GM12878 (cell line): Measurements from ENCODE around the gene SEPTIN5. TPM values are rescaled to one million over a fixed set of nuclear protein-coding genes. Genes with fewer than 3 reads are reported as not detected.

Experiments used
- ATAC-seq: fragments of 200-7000 bp; cut with Tn5 transposase; 3 replicates; pipeline ENCODE4 v1.9.1; 2020; ENCODE audit warnings: mild to moderate bottlenecking, moderate library complexity
- BruUV-seq: library from RNA; stranded (reverse); fragments of 400-500 nt; replicated peaks from 2 replicates; lab custom pipeline; 2021; lab: Mats Ljungman, UMichigan
- CTCF ChIA-PET: fragments of 300-600 bp; sonication (Branson Sonifier 250); formaldehyde crosslinking; extraction: SDS; loops from one replicate; lab custom pipeline; 2021; ENCODE audit warnings: inconsistent platforms; lab: Yijun Ruan, JAX
- POLR2A ChIA-PET: fragments of 350-600 bp; formaldehyde crosslinking; extraction: SDS; loops from one replicate; lab custom pipeline; 2021; ENCODE audit warnings: inconsistent platforms; lab: Charles Lee
- RAD21 ChIA-PET: fragments of 300-600 bp; sonication (Branson Sonifier 250); formaldehyde crosslinking; loops from one replicate; lab custom pipeline; 2023; ENCODE audit warnings: antibody characterized with exemption; ENCODE audit not compliant: unreplicated experiment; lab: Charles Lee
- SMC1A ChIA-PET: fragments of 300-600 bp; sonication (Branson Sonifier 250); formaldehyde crosslinking; loops from one replicate; lab custom pipeline; 2023; ENCODE audit not compliant: unreplicated experiment, uncharacterized antibody; lab: Charles Lee
- DNase-seq: peaks from one replicate; pipeline ENCODE4 v3.0.0-alpha.2; 2011; ENCODE audit warnings: low read depth, low spot score
- FAIRE-seq: peaks from 3 replicates; lab custom pipeline; 2011; peaks lifted over from hg19 to GRCh38; lab: Jason Lieb, UNC
- H2AFZ ChIP-seq: 2 replicates; pipeline ENCODE4 v1.6.0; 2011; ENCODE audit warnings: low read depth, low read length, control low read depth; ENCODE audit not compliant: control insufficient read depth
- H3K27ac ChIP-seq: 2 replicates; pipeline ENCODE4 v1.5.1; 2011; ENCODE audit warnings: control low read depth; ENCODE audit not compliant: control insufficient read depth, insufficient read depth
- H3K27me3 ChIP-seq, 2 experiments: replicated peaks in 1 of 2; 2 replicates each; pipeline versions ENCODE4 v1.6.0 to v1.6.1; 2011; ENCODE audit warnings: low read length in 1 of 2; ENCODE audit not compliant: control insufficient read depth in 2 of 2, insufficient read depth in 2 of 2
- H3K36me3 ChIP-seq, 2 experiments: 2 replicates each; pipeline ENCODE4 v1.5.1; 2011; ENCODE audit warnings: low read length in 1 of 2; ENCODE audit not compliant: control insufficient read depth in 2 of 2, insufficient read depth in 2 of 2
- H3K4me1 ChIP-seq: 2 replicates; pipeline ENCODE4 v1.6.1; 2011; ENCODE audit warnings: mild to moderate bottlenecking, low read length, moderate library complexity, mixed read lengths; ENCODE audit not compliant: control insufficient read depth, insufficient read depth
- H3K4me2 ChIP-seq: 2 replicates; pipeline ENCODE4 v1.6.0; 2011; ENCODE audit warnings: control low read depth; ENCODE audit not compliant: control insufficient read depth, insufficient read depth
- H3K4me3 ChIP-seq: fragments of 200-600 bp; sonication (generic); 2 replicates; pipeline ENCODE4 v1.5.1; 2016
- H3K79me2 ChIP-seq: 2 replicates; pipeline ENCODE4 v1.6.0; 2011; ENCODE audit warnings: low read length; ENCODE audit not compliant: control insufficient read depth, insufficient read depth
- H3K9ac ChIP-seq: 2 replicates; pipeline ENCODE4 v1.8.0; 2011; ENCODE audit warnings: low read length, control low read depth, mixed read lengths; ENCODE audit not compliant: control insufficient read depth, insufficient read depth
- H3K9me3 ChIP-seq: replicated peaks from 3 replicates; pipeline ENCODE4 v1.5.1; 2011; ENCODE audit warnings: mild to moderate bottlenecking, low read length; ENCODE audit not compliant: control insufficient read depth, insufficient read depth
- H4K20me1 ChIP-seq: 2 replicates; pipeline ENCODE4 v1.6.0; 2011; ENCODE audit not compliant: control insufficient read depth, insufficient read depth
- ATF2 ChIP-seq: IDR thresholded peaks from 2 replicates; pipeline ENCODE4 v1.6.1; 2012; ENCODE audit warnings: low read length, inconsistent platforms
- FOXK2 ChIP-seq: fragments of 450-650 bp; IDR thresholded peaks from 2 replicates; pipeline ENCODE4 v1.6.1; 2017; ENCODE audit warnings: mild to moderate bottlenecking, moderate library complexity
- HDAC6 ChIP-seq: fragments of 200-600 bp; sonication (generic); IDR thresholded peaks from one replicate; pipeline ENCODE4 v1.8.0; 2017; ENCODE audit warnings: antibody characterized with exemption; ENCODE audit not compliant: unreplicated experiment
- IKZF1 ChIP-seq: fragments of 450-650 bp; conservative IDR thresholded peaks from 2 replicates; pipeline ENCODE4 v1.6.1; 2017; ENCODE audit warnings: antibody characterized with exemption, mild to moderate bottlenecking
- KDM1A ChIP-seq: fragments of 200-600 bp; sonication (generic); IDR thresholded peaks from 2 replicates; pipeline ENCODE4 v1.6.1; 2016; ENCODE audit warnings: borderline replicate concordance
- NFXL1 ChIP-seq: fragments of 450-650 bp; IDR thresholded peaks from 2 replicates; pipeline ENCODE4 v1.6.1; 2017; ENCODE audit warnings: antibody characterized with exemption, mild to moderate bottlenecking, borderline replicate concordance
- NR2C1 ChIP-seq: fragments of 450-650 bp; IDR thresholded peaks from 2 replicates; pipeline ENCODE4 v1.6.1; 2017; ENCODE audit warnings: antibody characterized with exemption, mild to moderate bottlenecking, moderate library complexity
- RAD21 ChIP-seq: IDR thresholded peaks from 2 replicates; pipeline ENCODE4 v1.6.1; 2011; ENCODE audit warnings: mild to moderate bottlenecking, low read depth, low read length, moderate library complexity; ENCODE audit not compliant: insufficient read depth
- SMAD5 ChIP-seq: IDR thresholded peaks from 2 replicates; pipeline ENCODE4 v1.6.1; 2016; ENCODE audit warnings: antibody characterized with exemption, low read depth
- ZNF687 ChIP-seq: fragments of 450-650 bp; IDR thresholded peaks from 2 replicates; pipeline ENCODE4 v1.6.1; 2017; ENCODE audit warnings: mild to moderate bottlenecking, moderate library complexity
- WGBS: methylation state at CpG from one replicate; pipeline ENCODE4 v1.1.6; 2016; ENCODE audit warnings: low lambda C conversion rate; ENCODE audit not compliant: insufficient replicate concordance, insufficient coverage; ENCODE audit errors: missing lambda C conversion rate; 5-methylcytosine and 5-hydroxymethylcytosine counted together
- in situ Hi-C: fragments of 300-500 bp; cut with MboI; formaldehyde crosslinking; loops from 9 replicates; pipeline ENCODE4 v1.14.3; 2018; ENCODE audit warnings: mixed read lengths
- intact Hi-C: fragments of 100-400 bp; cut with micrococcal nuclease; formaldehyde crosslinking; loops from one replicate; pipeline ENCODE4 v1.14.2; 2022; ENCODE audit not compliant: unreplicated experiment
- polyA plus RNA-seq, 11 experiments: library from polyadenylated mRNA; depleted of rRNA in 4 of 11; unstranded in 6 of 11; stranded (reverse) in 5 of 11; fragments of >200 nt; fragmentation: Nextera tagmentation in 4 of 11; fragmentation: Illumina TruSeq in 1 of 11; extraction: Ambion mirVana in 4 of 11; extraction: Trizol in 1 of 11; gene quantifications; 1 replicate in 1 of 11; 2 replicates in 10 of 11; pipeline versions ENCODE4 v1.2.1 to v1.2.3, GENCODE V29; 2011 to 2016; ENCODE audit warnings: inconsistent platforms in 2 of 11, missing spikeins in 2 of 11, low read depth in 1 of 11
- total RNA-seq, 4 experiments: library from RNA; depleted of rRNA in 3 of 4; stranded (reverse); fragments of >200 nt in 3 of 4; fragmentation: Illumina TruSeq in 1 of 4; extraction: Trizol in 1 of 4; gene quantifications; 2 replicates each; pipeline versions ENCODE4 v1.2.1 to v1.2.3, GENCODE V29; 2013 to 2021
- TF ChIP-seq, protein P1 (sequence below): IDR thresholded peaks from 2 replicates; pipeline ENCODE4 v1.6.1; 2011; ENCODE audit warnings: borderline replicate concordance, low read depth, mild to moderate bottlenecking, moderate library complexity, low read length; ENCODE audit not compliant: insufficient read depth, poor library complexity, severe bottlenecking
- TF ChIP-seq, protein P2 (sequence below): IDR thresholded peaks from 2 replicates; pipeline ENCODE4 v1.6.1; 2011; ENCODE audit warnings: borderline replicate concordance, low read depth, mild to moderate bottlenecking, moderate library complexity, mixed read lengths, low read length; ENCODE audit not compliant: insufficient read depth; ENCODE audit errors: extremely low read length

SEPTIN5 gene
- total and polyA plus RNA-seq, 10 of the 15 experiments (the other 5 are each of a cell fraction or from before 2014, with no cell fraction given), result 0.13 to 1.1 (median 0.34) TPM; not detected in 5

DNA sequence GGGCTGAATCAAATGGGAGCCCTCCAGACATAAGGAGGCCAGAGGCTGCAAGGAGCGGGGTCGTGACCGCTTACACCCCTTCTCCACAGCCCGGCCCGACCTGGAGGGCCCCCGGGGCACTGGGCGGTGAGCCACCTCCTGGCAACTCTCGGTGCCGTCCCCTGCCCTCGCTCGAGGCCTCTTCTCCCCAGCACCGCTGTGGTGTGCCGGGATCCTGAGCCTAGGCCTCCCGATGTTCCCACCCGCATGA, 8.6 kb downstream of the SEPTIN5 start:
- Histone ChIP-seq H3K4me2 (0 out of 2 replicates have a peak overlapping the region, but pooled peaks have one; percentile 17), H4K20me1 (no peaks in the 10 kb centered on the region), H3K27ac (no peak overlapping the region), H3K4me3 (no peak overlapping the region), H3K79me2 (no peaks in the 10 kb centered on the region), H3K27me3 (peaks cover 4 to 5% of the 10 kb centered on the region in 2 experiments; a peak in 3 of 4 replicates), H3K36me3 (no peaks in the 10 kb centered on the region), H3K4me1 (peaks cover 6% of the 10 kb centered on the region; the same call in 1 of the 2 replicates), H3K9ac (no peak overlapping the region), H3K9me3 (no peaks in the 10 kb centered on the region; the same call in 2 of the 3 replicates), H2AFZ (no peak overlapping the region)
- ChIA-PET CTCF (interaction anchor here (1.0 kb wide), 1 partner anchor 196 kb away, joined by 3 read pairs; no protein-coding TSS in a partner anchor), SMC1A (no interaction called here), RAD21 (no interaction called here), POLR2A (no interaction called here)
- 36% methylated on average over 15 of the region's 15 CpGs for WGBS
- in situ Hi-C loops (no loop called here), intact Hi-C loops (no loop called here)
- TF ChIP-seq IKZF1, result no peak
- TF ChIP-seq ZNF687, result no peak
- no peak for TF ChIP-seq FOXK2
- TF ChIP-seq NR2C1, result no peak
- TF ChIP-seq KDM1A, result no peak
- no peak for TF ChIP-seq NFXL1
- no peak for TF ChIP-seq SMAD5
- TF ChIP-seq RAD21, result no peak
- TF ChIP-seq, protein P1, sequence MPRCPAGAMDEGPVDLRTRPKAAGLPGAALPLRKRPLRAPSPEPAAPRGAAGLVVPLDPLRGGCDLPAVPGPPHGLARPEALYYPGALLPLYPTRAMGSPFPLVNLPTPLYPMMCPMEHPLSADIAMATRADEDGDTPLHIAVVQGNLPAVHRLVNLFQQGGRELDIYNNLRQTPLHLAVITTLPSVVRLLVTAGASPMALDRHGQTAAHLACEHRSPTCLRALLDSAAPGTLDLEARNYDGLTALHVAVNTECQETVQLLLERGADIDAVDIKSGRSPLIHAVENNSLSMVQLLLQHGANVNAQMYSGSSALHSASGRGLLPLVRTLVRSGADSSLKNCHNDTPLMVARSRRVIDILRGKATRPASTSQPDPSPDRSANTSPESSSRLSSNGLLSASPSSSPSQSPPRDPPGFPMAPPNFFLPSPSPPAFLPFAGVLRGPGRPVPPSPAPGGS, result no peak
- no peak for TF ChIP-seq ATF2
- TF ChIP-seq, protein P2, sequence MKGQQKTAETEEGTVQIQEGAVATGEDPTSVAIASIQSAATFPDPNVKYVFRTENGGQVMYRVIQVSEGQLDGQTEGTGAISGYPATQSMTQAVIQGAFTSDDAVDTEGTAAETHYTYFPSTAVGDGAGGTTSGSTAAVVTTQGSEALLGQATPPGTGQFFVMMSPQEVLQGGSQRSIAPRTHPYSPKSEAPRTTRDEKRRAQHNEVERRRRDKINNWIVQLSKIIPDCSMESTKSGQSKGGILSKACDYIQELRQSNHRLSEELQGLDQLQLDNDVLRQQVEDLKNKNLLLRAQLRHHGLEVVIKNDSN, result no peak
- no peak for TF ChIP-seq HDAC6
- FAIRE-seq (no peak), ATAC-seq (no peak), DNase-seq (no peak)
- BruUV-seq, result no TSS peak
